SU-DHL-6 (cell line): Measurements from ENCODE around the gene RAB40C.

Experiments
- CTCF ChIP-seq: fragments of 200-600 bp; sonication (generic); IDR thresholded peaks from one replicate; pipeline ENCODE4 v1.5.1; 2017; ENCODE audit warnings: antibody characterized with exemption, mild to moderate bottlenecking, low read length, moderate library complexity; ENCODE audit not compliant: insufficient read depth, poor library complexity, severe bottlenecking
- EZH2phosphoT487 ChIP-seq: fragments of 200-600 bp; sonication (generic), shearing (Covaris generic); conservative IDR thresholded peaks from 2 replicates; pipeline ENCODE4 v1.6.1; 2018; ENCODE audit warnings: mild to moderate bottlenecking, antibody characterized with exemption, low read length, moderate library complexity, mixed read lengths

- no peak for TF ChIP-seq CTCF
- TF ChIP-seq EZH2phosphoT487, result no peak
These were observed 70.2 kb downstream of the RAB40C start for GRCh38 chr16:660132-660458.
